Spleen (tissue), 7 donors: ENCODE data around the gene MOB3C.

Experiments
- CTCF ChIP-seq, 11 experiments: fragments of 200-600 bp in 7 of 11; fragments of 450-650 bp in 4 of 11; sonication (generic) in 4 of 11; IDR thresholded peaks in 8 of 11; conservative IDR thresholded peaks in 3 of 11; 1 replicate in 7 of 11; 2 replicates in 4 of 11; pipeline versions ENCODE4 v1.4.0 to v1.8.0; 2016 to 2021; ENCODE audit warnings: antibody characterized with exemption in 11 of 11, inconsistent platforms in 4 of 11, mild to moderate bottlenecking in 1 of 11
- POLR2AphosphoS5 ChIP-seq, 3 donors: sonication (generic); formaldehyde crosslinking; IDR thresholded peaks; one replicate each; pipeline ENCODE4 v1.5.1; 2017; ENCODE audit warnings: antibody characterized with exemption in 3 of 3
- donor health status: DM: no; HTN: no; CAD: no; lungs with moderate emphysema.
- donor health status: DM: no; HTN: no; CAD: no.
- donor health status: DM: no; HTN: no; CAD: no.

GRCh38 chr1:46619656-46620258 is 3.1 kb upstream of the MOB3C start:
- TF ChIP-seq POLR2AphosphoS5 (IDR thresholded peaks at IDR 0.05) = no peak
- no peak for TF ChIP-seq CTCF (IDR thresholded peaks at IDR 0.05 in 8 of 11, conservative IDR thresholded peaks at IDR 0.05 in 3 of 11)
